ENCODE results near the gene CDK14. TPM values are rescaled to one million over a fixed set of nuclear protein-coding genes. Genes with fewer than 3 reads are reported as not detected.

CDK14 gene
- polyA plus RNA-seq, 3 donors = 1.7 to 2.5 (median 2.1) TPM

- no peak for TF ChIP-seq CTCF (IDR thresholded peaks at IDR 0.05)
- WGBS (ENCODE audit: insufficient coverage) = no CpG with 5 or more reads among the region's 5 CpGs
- Mint-ChIP-seq H3K4me1 (no peaks in the 10 kb centered on the region), H3K9me3 (peaks cover 0 to 7% (median 2%) of the 10 kb centered on the region in 7 donors), H3K27ac (no peak overlapping the region), H3K36me3 (peaks cover 2% of the 10 kb centered on the region in 2 donors), H3K27me3 (ENCODE audit: low read depth in 3 of 3) (no peaks in the 10 kb centered on the region), H3K4me3 (no peak overlapping the region)
- intact Hi-C loops (cut with micrococcal nuclease) = no loop called here
- no peak for DNase-seq
- Histone ChIP-seq H3K79me2 (ENCODE audit: insufficient read depth, low read length) (no peaks in the 10 kb centered on the region), H3K27me3 (ENCODE audit: control insufficient read depth in 2 of 2, insufficient read depth in 2 of 2, low read length in 2 of 2) (no peaks in the 10 kb centered on the region), H2AFZ (ENCODE audit: insufficient read depth, low read depth, low read length, poor library complexity, severe bottlenecking) (no peak overlapping the region), H3K4me2 (replicated peaks; ENCODE audit: extremely low read depth, low read length, poor library complexity, severe bottlenecking) (no peak overlapping the region), H3K4me1 (ENCODE audit: control insufficient read depth in 1 of 2, insufficient read depth in 2 of 2, low read length in 2 of 2) (no peaks in the 10 kb centered on the region), H3K9me3 (replicated peaks in 1 of 2; ENCODE audit: control insufficient read depth in 1 of 2, insufficient read depth in 1 of 2, low read length in 2 of 2) (peaks cover 0 to 5% of the 10 kb centered on the region in 2 donors), H3K27ac (ENCODE audit: low read depth in 1 of 2, low read length in 2 of 2) (no peak overlapping the region), H3K4me3 (replicated peaks in 1 of 3; ENCODE audit: low read depth in 2 of 3, low read length in 3 of 3) (no peak overlapping the region), H3K9ac (ENCODE audit: insufficient read depth, low read length, poor library complexity, severe bottlenecking) (no peak overlapping the region), H3K36me3 (replicated peaks in 1 of 2; ENCODE audit: control insufficient read depth in 1 of 2, insufficient read depth in 2 of 2, low read length in 2 of 2) (no peaks in the 10 kb centered on the region), H4K20me1 (ENCODE audit: insufficient read depth, low read length) (no peaks in the 10 kb centered on the region)
Measured at GRCh38 chr7:90999989-91000979, 404.2 kb downstream of the CDK14 start.

GRCh38 chr7:91005024-91005423 lies 408.9 kb downstream of the CDK14 start:
- no peak overlapping the region for H3K27ac ChIP-seq (ENCODE audit: low read depth in 1 of 2, low read length in 2 of 2)
- no peaks in the 10 kb centered on the region for H3K36me3 ChIP-seq (replicated peaks in 1 of 2; ENCODE audit: control insufficient read depth in 1 of 2, insufficient read depth in 2 of 2, low read length in 2 of 2)
- no peaks in the 10 kb centered on the region for H3K4me1 Mint-ChIP-seq
- H3K4me1 ChIP-seq (ENCODE audit: control insufficient read depth in 1 of 2, insufficient read depth in 2 of 2, low read length in 2 of 2) = no peaks in the 10 kb centered on the region
- H3K27me3 Mint-ChIP-seq (ENCODE audit: low read depth in 3 of 3) = no peaks in the 10 kb centered on the region
- no peak overlapping the region for H3K4me3 Mint-ChIP-seq
- WGBS (ENCODE audit: insufficient coverage) = 89% methylated on average over 3 of the region's 4 CpGs
- no peak overlapping the region for H3K4me3 ChIP-seq (replicated peaks in 1 of 3; ENCODE audit: low read depth in 2 of 3, low read length in 3 of 3)
- H3K9me3 Mint-ChIP-seq = peaks cover 0 to 5% (median 2%) of the 10 kb centered on the region in 7 donors
- no peak overlapping the region for H3K9ac ChIP-seq (ENCODE audit: insufficient read depth, low read length, poor library complexity, severe bottlenecking)
- DNase-seq = no peak
- H3K27ac Mint-ChIP-seq = peak overlapping the region in 1 of 7 donors; percentile 68
- no peaks in the 10 kb centered on the region for H3K79me2 ChIP-seq (ENCODE audit: insufficient read depth, low read length)
- intact Hi-C loops (cut with micrococcal nuclease) = no loop called here
- H3K36me3 Mint-ChIP-seq = peaks cover 2 to 4% of the 10 kb centered on the region in 2 donors
- H4K20me1 ChIP-seq (ENCODE audit: insufficient read depth, low read length) = no peaks in the 10 kb centered on the region
- H3K27me3 ChIP-seq (ENCODE audit: control insufficient read depth in 2 of 2, insufficient read depth in 2 of 2, low read length in 2 of 2) = no peaks in the 10 kb centered on the region
- H3K4me2 ChIP-seq (replicated peaks; ENCODE audit: extremely low read depth, low read length, poor library complexity, severe bottlenecking) = no peak overlapping the region
- no peak overlapping the region for H2AFZ ChIP-seq (ENCODE audit: insufficient read depth, low read depth, low read length, poor library complexity, severe bottlenecking)
- H3K9me3 ChIP-seq (replicated peaks in 1 of 2; ENCODE audit: control insufficient read depth in 1 of 2, insufficient read depth in 1 of 2, low read length in 2 of 2) = no peaks in the 10 kb centered on the region
- no peak for TF ChIP-seq CTCF (IDR thresholded peaks at IDR 0.05)
